CD4-positive, alpha-beta T cell treated with Interleukin-17A for 4 hours (primary cell): ENCODE results near the gene NR5A1.

ENCODE experiments used
- DNase-seq: peaks from one replicate; pipeline ENCODE4 v3.0.0-alpha.2; 2020; ENCODE audit warnings: mixed read lengths

The NR5A1 gene

DNA sequence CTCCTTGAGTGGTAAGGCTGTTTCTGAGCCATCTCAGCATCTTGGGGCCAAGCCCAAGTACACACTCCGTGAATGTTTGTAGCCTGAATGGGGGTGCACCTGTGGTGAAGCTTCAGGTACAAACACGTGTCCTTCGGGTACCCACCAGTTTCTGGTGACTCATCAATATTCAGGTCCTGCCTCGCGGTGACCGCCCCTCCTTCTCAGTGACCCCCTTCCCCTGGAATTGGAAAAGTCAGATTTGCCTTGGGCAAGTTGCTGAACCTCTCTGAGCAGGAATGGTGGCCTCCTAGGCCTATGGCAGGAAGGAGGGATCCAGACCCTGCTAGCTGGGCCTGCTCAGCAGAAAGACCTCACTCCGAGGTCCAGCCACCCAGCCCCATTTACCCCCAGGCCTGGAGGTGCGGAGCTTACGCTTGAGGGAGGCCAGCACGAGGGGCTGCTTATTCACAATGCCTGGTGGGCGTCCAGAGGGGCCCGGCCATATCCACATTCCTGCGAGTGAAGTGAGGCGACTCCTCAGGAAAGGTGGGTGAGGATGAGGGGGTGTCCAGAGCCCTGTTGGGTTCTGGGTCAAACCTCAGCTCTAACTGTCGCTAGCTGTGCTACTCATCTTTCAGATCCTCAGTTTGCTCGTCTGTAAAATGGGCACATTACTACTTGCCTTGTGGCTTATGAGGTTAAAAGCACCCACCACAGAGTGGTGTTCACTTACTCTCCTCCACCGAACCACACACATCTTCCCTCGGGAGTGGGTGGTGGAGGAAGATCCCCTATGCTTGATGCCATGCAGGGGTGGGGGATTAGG, 49.9 kb downstream of the NR5A1 start:
- no peak for DNase-seq

DNA sequence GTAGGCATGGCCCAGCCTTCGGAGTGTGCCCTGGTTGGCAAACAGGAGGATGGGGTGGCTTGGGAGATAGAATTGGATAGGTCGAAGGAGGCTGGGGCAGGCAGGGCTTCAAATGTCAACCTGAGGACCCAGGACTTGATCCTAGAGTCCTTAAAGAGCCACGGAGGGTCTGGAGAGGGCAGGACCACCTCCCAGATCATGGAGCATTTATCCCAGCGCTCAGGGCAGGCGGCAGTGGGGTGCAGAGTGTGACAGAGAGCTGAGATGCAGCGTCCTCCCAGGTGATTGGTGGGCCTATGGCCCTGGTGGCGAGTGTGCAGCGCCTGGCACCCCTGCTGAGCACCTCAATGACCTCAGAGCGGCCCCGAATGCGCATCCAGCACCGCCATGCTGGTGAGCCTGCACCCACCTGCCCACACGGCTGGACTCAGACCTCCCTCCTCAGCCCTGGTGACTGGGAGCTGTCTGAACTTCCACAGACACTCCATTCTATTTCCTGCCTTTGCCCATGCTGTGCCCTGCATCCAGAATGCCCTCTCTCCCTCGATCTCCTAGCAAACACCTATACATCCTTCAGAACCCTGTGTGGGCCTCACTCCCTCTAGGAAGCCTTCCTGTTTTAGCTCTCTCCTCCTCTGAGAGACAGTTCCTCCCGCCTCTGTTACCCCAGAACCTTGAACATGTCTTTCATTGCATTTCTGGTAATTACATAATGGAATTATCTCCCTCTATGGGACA, 50.7 kb downstream of the NR5A1 start:
- no peak for DNase-seq

DNA sequence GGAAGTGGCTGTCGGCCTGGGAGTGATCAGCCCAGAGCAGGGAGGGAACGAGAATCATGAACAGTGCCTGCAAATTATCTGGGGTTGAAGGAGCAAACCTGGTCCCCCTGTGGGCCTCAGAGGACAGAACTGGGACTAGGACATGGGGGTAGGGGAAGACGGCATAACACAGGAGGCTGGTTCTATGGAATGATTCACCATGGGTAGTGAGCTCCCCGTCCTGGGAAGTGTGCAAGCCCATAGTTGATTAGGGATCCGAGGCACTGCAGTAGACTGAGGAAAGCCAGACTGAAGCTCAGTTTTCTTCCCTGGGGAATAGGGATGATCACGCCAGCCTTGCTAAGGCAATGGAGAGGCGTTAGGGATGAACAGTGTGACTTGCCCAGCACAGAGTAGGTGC, 51.4 kb downstream of the NR5A1 start:
- no peak for DNase-seq

DNA sequence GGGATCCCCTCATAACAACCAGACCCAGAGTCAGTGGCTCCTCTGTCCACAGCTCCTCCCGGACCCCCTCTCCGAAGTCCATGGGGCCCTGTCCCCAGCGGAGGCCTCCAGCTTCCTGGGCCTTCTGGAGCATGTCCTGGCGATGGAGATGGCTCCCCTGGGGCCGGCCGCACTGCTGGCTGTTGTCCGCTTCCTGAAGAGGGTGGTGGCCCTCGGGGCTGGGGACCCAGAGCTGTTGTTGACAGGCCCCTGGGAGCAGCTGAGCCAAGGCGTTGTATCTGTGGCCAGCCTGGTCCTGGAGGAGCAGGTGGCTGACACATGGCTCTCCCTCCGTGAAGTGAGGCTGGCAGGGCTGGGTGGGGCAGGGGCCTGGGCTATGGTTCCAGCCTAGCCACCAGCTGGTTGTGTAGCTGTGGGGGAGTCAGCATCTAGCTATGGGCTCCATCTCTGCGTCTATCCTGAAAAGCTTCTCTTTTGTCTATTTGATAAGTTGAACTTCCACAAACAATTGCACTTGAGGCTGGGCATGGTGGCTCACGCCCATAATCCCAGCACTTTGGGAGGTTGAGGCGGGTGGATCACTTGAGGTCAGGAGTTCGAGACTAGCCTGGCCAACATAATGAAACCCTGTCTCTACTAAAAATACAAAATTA, 52.3 kb downstream of the NR5A1 start:
- DNase-seq: no peak

DNA sequence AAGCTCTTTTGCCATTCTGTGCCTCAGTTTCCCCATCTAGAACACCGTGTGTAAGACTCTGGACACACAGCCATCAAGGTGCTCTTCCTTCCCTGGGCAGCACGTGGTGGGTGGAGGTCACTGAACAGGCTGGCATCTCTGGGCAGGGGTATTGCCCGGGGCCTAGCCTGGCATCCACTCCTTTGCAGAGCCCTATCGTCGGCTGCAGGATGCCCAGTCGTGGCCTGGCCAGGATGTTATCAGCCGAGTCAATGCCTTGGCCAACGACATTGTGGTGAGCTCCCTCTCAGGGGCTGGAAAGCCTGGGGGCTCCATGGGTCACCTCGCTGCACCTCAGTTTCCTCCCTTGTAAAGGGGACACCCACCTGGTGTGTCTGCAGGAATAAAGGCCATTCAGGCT, 52.9 kb downstream of the NR5A1 start:
- no peak for DNase-seq

DNA sequence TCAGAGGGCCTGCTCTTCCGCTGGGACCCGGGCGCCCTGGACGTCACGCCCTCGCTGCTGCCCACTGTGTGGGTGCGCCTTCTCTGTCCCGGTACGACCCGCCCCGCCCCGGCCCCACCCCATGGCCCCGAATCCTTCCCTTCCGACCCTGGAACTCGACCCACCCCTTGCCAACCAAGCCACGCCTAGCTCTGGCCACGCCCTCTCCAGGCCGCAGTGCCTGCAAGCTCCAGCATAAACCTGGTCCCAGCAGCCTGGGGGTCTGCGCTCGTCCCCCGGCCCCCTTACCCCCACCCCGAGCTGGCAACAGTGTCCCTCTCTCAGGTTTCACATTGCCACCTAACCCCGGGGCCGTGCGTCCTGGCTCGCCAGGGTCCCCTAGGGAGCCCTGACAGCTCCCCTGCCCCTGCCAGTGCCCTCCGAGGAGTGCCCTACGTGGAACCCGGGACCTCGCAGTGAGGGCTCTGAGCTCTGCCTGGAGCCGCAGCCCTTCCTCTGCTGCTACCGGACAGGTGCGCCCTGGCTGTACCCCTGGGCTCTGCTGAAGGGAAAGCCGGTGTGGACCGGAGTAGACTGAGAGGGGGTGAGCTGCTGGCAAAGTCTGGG, 53.5 kb downstream of the NR5A1 start:
- no peak for DNase-seq

DNA sequence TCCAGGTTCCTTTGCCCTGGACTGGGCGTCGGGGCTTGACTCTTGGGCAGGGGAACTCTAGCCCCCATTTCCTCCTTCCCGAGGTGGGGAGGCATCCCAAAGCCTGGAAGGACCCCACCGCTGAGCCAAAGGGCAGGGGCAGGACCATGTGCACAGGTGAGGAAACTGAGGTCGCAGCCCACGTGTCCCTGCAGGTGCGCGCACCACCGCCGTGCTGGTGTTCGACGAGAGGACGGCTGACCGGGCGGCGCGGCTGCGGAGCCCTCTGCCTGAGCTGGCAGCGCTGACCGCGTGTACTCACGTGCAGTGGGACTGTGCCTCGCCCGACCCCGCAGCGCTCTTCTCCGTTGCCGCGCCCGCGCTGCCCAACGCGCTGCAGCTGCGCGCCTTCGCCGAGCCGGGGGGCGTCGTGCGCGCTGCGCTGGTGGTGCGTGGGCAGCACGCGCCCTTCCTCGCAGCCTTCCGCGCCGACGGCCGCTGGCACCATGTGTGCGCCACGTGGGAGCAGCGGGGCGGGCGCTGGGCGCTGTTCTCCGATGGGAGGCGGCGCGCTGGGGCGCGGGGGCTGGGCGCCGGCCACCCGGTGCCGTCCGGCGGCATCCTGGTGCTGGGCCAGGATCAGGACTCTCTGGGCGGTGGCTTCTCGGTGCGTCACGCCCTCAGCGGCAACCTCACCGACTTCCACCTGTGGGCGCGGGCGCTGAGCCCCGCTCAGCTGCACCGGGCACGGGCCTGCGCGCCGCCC, 54.2 kb downstream of the NR5A1 start:
- no peak for DNase-seq

DNA sequence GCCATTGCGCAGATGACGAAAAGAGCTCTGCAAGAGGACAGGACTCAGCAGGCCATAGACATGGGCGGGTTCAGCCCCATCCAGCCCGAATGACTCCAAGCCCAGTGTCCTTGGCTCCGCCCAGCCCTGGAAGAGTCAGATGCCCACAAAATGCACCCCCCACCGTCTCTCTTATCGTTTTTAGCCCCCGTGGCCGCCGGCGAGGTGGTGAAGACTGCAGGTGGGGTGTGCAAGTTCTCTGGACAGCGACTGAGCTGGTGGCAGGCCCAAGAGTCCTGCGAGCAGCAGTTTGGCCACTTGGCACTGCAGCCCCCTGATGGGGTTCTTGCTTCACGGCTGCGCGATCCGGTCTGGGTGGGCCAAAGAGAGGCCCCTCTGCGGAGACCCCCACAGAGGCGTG, 54.9 kb downstream of the NR5A1 start:
- no peak for DNase-seq

DNA sequence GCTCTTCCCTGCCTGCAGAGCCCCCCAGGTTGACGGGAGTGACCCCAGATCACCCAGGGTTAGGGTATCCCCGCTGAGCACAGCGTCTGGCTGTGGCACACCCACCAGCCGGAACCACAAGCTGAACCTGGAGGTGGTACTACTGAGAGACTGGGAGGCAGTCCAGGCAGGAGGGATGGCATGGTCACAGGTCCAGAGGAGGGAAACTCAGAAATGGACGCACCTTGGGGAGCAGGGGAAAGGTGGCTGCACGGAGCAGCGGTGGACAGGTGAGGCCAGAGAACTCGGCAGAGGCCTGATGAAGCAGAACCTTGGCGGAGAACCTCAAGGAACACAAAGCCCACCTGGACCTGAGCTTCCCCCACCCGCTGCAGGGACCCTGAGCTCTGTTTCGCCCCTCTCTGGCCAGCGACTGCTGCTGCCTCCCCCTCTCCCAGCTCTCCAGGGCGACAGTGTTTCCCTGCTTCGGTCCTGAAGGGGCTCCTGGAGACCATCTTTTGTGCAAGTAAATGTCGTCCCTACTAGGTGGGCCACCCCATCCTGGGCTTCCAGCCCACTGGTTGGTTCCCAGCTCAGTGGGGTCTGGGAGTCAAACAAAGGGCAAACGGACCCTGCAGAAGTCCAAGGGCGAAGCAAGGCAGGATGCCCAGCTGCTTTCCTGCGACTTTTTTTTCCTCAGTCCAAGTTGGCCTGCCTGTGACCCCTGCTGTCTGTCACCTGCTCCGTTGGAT, 56.1 kb downstream of the NR5A1 start:
- no peak for DNase-seq

DNA sequence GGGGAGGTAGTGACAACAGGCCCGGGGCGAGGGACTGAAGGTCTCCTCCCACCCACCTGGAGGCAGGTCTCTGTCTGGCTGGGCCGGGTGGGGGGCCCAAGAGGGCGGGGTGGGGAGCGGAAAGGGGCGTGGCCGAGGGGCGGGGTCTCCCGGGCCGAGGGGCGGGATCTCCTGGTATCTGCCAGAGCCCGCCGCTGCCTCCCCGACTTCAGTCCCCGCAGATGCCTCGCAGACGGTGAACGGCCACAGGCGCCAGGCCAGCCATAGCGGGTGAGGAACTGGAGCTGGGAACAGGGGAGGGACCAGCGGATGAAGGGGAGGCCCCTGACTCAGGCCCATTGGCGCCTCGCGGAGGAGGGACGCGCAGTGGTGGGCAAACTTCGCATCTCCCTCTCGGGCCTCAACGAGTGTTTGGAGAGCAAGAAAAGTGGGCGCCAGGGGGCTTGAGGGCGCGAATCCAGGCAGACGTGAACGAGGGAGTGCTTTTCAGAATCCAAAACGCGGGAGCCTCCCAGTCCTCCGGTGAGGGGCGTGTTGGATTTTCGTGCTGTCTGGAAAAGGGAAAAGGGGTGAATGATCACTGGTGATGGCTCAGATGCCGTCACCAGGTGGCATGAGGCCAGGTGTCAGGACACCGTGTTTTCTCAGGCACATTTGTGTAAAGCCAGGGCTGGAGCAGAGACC, 56.8 kb downstream of the NR5A1 start, which contains the start of gene ADGRD2:
TSS of gene ADGRD2 (plus strand) at position 211 of the 684 bp plus-strand sequence. CDS start 1,216 bp downstream, outside the sequence.
- peak; percentile 9 for DNase-seq

DNA sequence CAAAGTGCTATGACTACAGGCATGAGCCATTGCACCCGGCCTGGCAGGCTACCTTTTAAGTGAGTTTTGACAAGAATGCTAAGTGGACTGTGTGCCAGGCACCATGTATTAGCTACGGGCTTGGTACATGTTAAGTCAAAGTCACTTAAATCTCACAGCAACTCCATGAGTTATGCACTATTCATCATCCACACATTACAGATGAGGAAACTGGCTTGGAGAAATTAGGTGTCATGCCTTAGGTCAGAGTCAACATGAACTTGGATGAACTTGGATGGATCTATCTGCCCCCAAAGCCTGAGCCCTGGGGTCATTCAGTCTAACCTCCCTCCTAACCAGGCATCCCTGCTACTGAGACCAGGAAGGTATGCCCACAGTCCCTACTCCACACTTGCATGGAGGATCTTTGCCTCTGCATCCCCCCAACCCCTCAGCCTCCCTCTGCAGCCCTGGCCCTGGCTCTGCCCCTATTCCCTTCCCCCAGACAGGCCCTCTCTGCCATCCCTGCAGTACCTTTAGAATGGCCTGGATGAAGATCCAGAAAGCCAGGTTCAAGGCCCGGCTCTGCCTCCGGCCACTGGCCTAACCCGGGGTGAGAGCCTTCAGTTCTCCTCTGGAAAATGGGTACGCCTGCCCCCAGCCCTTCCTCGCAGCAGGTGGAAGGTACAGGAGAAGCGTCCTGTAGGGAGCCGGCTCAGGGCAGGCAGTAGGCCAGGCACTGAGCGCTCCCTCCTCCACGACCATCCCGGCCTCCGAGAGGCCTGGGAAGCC, 57.6 kb downstream of the NR5A1 start:
- DNase-seq: no peak

DNA sequence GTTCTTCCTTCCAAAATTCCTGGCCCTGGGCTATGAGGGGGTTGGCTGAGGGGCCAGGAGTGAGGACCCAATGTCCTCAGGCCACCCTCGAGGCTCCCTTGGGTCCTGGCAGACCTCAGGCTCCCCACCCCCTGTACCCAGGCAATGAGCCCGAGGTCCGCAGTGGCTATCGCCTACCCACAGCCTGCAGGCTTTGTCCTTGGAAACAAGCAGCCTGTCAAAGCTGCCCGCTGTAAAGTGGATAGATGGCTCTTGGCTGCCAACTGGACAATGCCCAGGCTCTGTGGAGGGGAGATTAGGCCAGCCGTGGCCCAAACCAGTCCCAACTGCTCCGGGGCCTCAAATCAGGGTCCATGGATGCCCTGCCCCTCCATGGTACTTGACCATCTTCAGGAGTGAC, 59.2 kb downstream of the NR5A1 start:
- no peak for DNase-seq

DNA sequence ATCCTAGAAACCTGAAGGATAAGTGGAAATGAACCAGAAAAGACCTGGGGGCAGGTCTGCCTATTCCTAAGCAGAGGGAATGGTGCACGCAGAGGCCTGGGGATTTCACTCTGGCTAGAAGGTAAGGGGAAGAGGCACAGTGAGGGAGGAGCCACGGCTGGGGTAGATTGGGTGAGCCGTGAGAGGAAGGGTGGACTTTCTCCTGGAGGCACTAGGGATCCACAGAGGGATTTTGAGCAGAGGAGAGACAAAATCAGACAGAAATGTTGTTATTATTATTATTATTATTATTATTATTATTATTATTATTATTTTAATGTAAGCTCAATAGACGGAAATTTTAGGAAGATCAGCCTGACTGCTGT, 59.9 kb downstream of the NR5A1 start:
- no peak for DNase-seq

DNA sequence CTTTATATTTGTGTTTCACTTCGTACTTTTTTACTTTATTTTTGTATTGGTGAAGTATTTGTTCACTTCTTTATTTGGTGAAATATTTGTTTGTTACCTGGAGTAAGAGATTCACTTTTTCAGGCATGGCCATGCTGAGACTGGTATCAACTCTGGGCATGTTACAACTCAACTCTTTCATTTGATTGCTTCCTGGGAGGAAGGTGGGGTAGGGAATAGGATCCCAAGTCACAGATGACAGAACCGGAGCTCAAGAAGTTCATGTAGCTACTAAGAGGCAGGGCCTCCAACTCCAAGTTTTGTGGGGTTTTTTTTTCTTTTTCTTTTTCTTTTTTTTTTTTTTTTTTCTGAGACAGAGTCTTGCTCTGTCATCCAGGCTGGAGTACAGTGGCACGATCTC, 63.0 kb downstream of the NR5A1 start:
- no peak for DNase-seq

DNA sequence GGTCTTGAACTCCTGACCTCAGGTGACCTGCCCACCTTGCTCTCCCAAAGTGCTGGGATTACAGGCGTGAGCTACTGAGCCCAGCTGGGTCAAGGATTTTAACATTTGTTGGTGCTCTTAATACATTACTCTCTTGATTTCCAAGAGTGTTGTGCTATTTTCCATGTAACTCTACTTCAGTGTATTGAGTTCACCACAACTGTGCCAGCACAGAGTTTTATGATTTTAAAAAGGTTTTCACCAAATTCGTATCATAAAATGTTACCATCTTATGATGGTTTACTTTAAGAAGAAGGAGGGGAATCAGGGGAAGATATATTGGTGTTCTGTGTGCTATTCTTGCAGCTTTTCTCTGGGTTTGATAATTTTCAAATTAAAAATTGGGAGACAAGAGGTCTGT, 63.6 kb downstream of the NR5A1 start:
- no peak for DNase-seq

DNA sequence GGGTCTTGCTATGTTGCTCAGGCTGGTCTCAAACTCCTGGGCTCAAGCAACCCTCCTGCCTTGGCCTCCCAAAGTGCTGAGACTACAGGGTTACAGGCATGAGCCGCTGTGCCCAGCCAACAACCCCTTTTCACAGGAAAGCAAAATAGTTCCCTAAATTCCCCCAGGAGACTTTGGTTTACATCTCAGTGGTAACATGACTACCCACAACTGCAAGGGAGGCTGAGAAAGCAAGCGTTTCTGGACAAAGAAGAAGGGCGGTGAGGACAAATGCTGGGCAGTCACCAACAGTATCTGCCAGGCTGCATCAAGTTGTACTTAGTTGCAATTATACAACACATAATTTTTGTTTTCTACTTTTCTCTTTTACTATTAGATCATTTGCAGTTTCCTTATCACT, 64.4 kb downstream of the NR5A1 start:
- DNase-seq: no peak

DNA sequence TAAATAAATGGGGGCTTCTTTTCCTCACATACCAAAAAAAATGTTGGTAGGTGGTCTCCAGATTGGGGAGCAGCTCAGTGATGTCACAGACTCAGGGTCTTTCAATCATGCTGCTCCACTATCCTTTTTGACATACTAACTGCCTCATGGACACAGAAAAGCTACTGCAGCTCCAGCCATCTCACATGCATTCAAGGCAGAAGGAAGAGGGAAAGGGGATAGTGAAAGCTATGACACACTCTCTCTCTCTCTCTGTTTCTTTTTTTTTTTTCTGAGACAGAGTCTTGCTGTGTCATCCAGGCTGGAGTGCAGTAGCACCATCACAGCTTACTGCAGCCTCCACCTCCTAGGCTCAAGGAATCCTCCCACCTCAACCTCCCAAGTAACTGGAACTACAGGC, 64.8 kb downstream of the NR5A1 start:
- DNase-seq: no peak

DNA sequence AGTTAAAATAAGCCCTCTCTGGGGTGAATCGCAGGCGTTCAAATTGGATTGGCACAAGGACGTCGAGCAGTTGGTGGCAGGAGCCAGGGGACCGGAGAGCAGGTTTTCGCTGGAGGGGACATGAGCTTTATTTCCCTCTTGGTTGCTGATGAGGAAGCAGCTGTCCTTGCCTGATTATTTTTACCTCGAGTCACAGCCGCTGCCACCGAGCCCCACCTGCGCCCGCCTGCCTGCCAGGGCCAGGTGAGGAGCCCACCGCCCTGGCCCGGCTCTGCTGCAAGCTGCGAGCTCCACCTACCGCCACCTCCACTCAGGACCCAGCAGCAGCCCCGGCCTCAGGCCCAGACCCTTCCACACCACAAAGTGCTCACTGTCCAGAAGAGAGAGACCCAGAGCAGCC, 65.9 kb downstream of the NR5A1 start:
- no peak for DNase-seq

DNA sequence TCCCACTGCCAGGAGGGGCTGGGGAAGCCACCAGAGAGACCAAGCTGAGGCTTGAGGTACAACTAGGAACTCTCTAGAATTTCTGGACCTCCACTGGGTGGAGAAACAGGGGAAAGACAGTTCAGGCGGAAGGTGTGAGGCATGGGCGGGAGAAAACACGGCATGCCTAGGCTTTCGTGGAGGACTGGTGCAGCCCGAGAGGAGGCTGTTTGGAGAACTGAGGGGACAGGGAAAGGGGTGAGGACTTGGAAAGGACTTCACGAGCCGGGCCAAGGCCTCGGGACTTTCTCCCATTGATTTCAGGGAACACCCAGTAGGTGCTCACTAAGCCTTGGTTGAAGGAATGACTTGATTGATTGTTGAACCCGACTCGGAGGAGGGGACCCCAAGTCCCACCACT, 66.4 kb downstream of the NR5A1 start:
- no peak for DNase-seq

DNA sequence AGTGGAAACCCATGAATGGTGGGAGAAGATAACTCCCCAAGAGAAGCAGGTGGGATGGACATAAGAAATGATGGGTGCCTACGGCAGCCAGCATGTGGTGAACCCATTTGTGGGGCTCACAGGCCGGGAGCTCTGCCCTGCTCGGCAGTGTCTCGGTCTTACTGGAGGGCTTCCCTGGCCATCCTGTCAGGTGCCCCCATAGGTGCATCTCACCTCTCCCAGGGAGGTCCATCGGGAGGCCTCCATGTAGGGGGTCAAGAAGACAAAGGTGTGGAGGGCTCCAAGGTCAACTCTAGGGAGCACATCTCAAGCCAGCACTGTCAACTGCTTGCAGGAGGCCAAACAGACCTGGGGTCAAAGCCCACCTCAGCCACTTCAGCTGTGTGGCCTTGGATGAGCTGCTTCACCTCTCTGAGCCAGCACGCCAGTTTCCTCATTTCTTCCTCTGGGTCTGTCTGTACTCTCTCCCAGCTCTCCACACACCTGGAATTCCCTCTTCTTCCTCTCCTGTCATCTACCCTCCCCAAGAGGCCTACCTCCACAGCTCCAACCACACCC, 67.4 kb downstream of the NR5A1 start:
- no peak for DNase-seq
